HEK293T (cell line): ENCODE measurements around the gene ASB5.

ENCODE experiments used
- BHLHE40 ChIP-seq: fragments of 450-650 bp; IDR thresholded peaks from 2 replicates; pipeline ENCODE4 v1.6.1; 2016; ENCODE audit warnings: mild to moderate bottlenecking, moderate library complexity, borderline replicate concordance
- CTBP1 ChIP-seq: fragments of 450-650 bp; IDR thresholded peaks from 2 replicates; pipeline ENCODE4 v1.6.1; 2016; ENCODE audit warnings: borderline replicate concordance
- ELF4 ChIP-seq: fragments of 450-650 bp; IDR thresholded peaks from 2 replicates; pipeline ENCODE4 v1.6.1; 2017; ENCODE audit warnings: antibody characterized with exemption
- FOXA1 ChIP-seq: fragments of 450-650 bp; IDR thresholded peaks from 2 replicates; pipeline ENCODE4 v1.6.1; 2016; ENCODE audit warnings: mild to moderate bottlenecking
- FOXK2 ChIP-seq: fragments of 450-650 bp; IDR thresholded peaks from 2 replicates; pipeline ENCODE4 v1.6.1; 2016; ENCODE audit warnings: mild to moderate bottlenecking
- FOXM1 ChIP-seq: fragments of 450-650 bp; IDR thresholded peaks from 2 replicates; pipeline ENCODE4 v1.6.1; 2017; ENCODE audit warnings: mild to moderate bottlenecking, borderline replicate concordance
- HDGF ChIP-seq: fragments of 450-650 bp; IDR thresholded peaks from 2 replicates; pipeline ENCODE4 v1.6.1; 2017; ENCODE audit warnings: antibody characterized with exemption, borderline replicate concordance
- LEF1 ChIP-seq: fragments of 450-650 bp; IDR thresholded peaks from 2 replicates; pipeline ENCODE4 v1.6.1; 2017; ENCODE audit warnings: mild to moderate bottlenecking, borderline replicate concordance
- NFRKB ChIP-seq: fragments of 450-650 bp; IDR thresholded peaks from 2 replicates; pipeline ENCODE4 v1.6.1; 2016; ENCODE audit warnings: mild to moderate bottlenecking, moderate library complexity
- PKNOX1 ChIP-seq: fragments of 450-650 bp; IDR thresholded peaks from 2 replicates; pipeline ENCODE4 v1.6.1; 2016
- SP1 ChIP-seq: fragments of 450-650 bp; IDR thresholded peaks from 2 replicates; pipeline ENCODE4 v1.6.1; 2017
- SUZ12 ChIP-seq: fragments of 450-650 bp; IDR thresholded peaks from 2 replicates; pipeline ENCODE4 v1.6.1; 2016; ENCODE audit warnings: mild to moderate bottlenecking
- TARDBP ChIP-seq: fragments of 450-650 bp; IDR thresholded peaks from 2 replicates; pipeline ENCODE4 v1.6.1; 2016
- ZNF384 ChIP-seq: fragments of 450-650 bp; IDR thresholded peaks from 2 replicates; pipeline ENCODE4 v1.6.1; 2016

GRCh38 chr4:176241703-176242102, 27.3 kb downstream of the ASB5 start:
- TF ChIP-seq FOXA1 (no peak), FOXK2 (no peak), CTBP1 (no peak), SP1 (no peak), ELF4 (no peak), PKNOX1 (no peak), NFRKB (no peak), ZNF384 (no peak), TARDBP (no peak), SUZ12 (no peak), BHLHE40 (no peak), FOXM1 (no peak), HDGF (no peak), LEF1 (no peak)
